H1 (cell line): ENCODE results near the gene CTXN1. TPM values are rescaled to one million over a fixed set of nuclear protein-coding genes. Genes with fewer than 3 reads are reported as not detected.

Source experiments
- CTCF ChIA-PET: fragments of 300-600 bp; sonication (Branson Sonifier 250); formaldehyde crosslinking; loops from one replicate; lab custom pipeline; 2021; ENCODE audit not compliant: partially characterized antibody; lab: Charles Lee
- POLR2A ChIA-PET: fragments of 300-600 bp; sonication (Branson Sonifier 250); formaldehyde crosslinking; loops from one replicate; lab custom pipeline; 2021; ENCODE audit warnings: inconsistent platforms; ENCODE audit not compliant: partially characterized antibody; lab: Charles Lee
- DNase-seq, 2 experiments: peaks; one replicate each; pipeline versions ENCODE4 v3.0.0 to v3.0.0-alpha.2; 2010 to 2022; ENCODE audit warnings: low spot score in 2 of 2, low read depth in 1 of 2, mixed read lengths in 1 of 2
- FAIRE-seq: peaks from 2 replicates; lab custom pipeline; 2011; peaks lifted over from hg19 to GRCh38; lab: Jason Lieb, UNC
- H2AFZ ChIP-seq: 2 replicates; pipeline ENCODE4 v1.8.1; 2012; ENCODE audit warnings: low read length, inconsistent platforms
- H2AK5ac ChIP-seq: 2 replicates; pipeline ENCODE4 v1.6.1; 2013; ENCODE audit warnings: low read depth, low read length
- H2BK120ac ChIP-seq: replicated peaks from 2 replicates; pipeline ENCODE3; 2013; ENCODE audit warnings: low read depth, low read length, inconsistent platforms
- H2BK12ac ChIP-seq: 2 replicates; pipeline ENCODE4 v1.6.1; 2013; ENCODE audit warnings: low read depth, low read length
- H2BK15ac ChIP-seq: 2 replicates; pipeline ENCODE4 v1.6.1; 2013; ENCODE audit warnings: low read length
- H2BK20ac ChIP-seq: 2 replicates; pipeline ENCODE4 v1.6.1; 2013; ENCODE audit warnings: low read length
- H2BK5ac ChIP-seq: 2 replicates; pipeline ENCODE4 v1.6.1; 2013; ENCODE audit warnings: low read depth, low read length
- H3K14ac ChIP-seq: 2 replicates; pipeline ENCODE4 v1.6.1; 2013; ENCODE audit warnings: inconsistent platforms; ENCODE audit not compliant: insufficient read length
- H3K18ac ChIP-seq: 2 replicates; pipeline ENCODE4 v1.6.1; 2013; ENCODE audit warnings: low read length; ENCODE audit errors: extremely low read depth
- H3K23ac ChIP-seq: 2 replicates; pipeline ENCODE4 v1.6.1; 2013; ENCODE audit warnings: inconsistent platforms; ENCODE audit not compliant: insufficient read length
- H3K23me2 ChIP-seq: 2 replicates; pipeline ENCODE4 v1.6.1; 2013; ENCODE audit warnings: low read depth, low read length
- H3K27ac ChIP-seq: 2 replicates; pipeline ENCODE4 v1.6.1; 2011; ENCODE audit warnings: low read depth, low read length, inconsistent platforms
- H3K27me3 ChIP-seq, 4 experiments: replicated peaks in 1 of 4; 1 replicate in 1 of 4; 2 replicates in 3 of 4; pipeline versions ENCODE4 v1.6.1 to v1.8.1; 2011 to 2013; ENCODE audit warnings: low read length in 3 of 4, mild to moderate bottlenecking in 3 of 4, inconsistent platforms in 2 of 4, mixed read lengths in 2 of 4, moderate library complexity in 1 of 4; ENCODE audit not compliant: control insufficient read depth in 3 of 4, insufficient read depth in 3 of 4; ENCODE audit errors: extremely low read depth in 1 of 4
- H3K36me3 ChIP-seq, 4 experiments: 2 replicates each; pipeline versions ENCODE4 v1.6.1 to v1.8.1; 2011 to 2013; ENCODE audit warnings: mild to moderate bottlenecking in 4 of 4, low read length in 3 of 4, moderate library complexity in 2 of 4, control low read depth in 1 of 4, inconsistent platforms in 1 of 4; ENCODE audit not compliant: insufficient read depth in 4 of 4, control insufficient read depth in 2 of 4
- H3K4ac ChIP-seq: replicated peaks from 2 replicates; pipeline ENCODE3; 2013; ENCODE audit warnings: low read length, low read depth, mixed read lengths, inconsistent platforms; ENCODE audit not compliant: insufficient read length
- H3K4me1 ChIP-seq, 4 experiments: replicated peaks in 1 of 4; 1 replicate in 1 of 4; 2 replicates in 3 of 4; pipeline versions ENCODE4 v1.6.1 to v1.8.1; 2011 to 2013; ENCODE audit warnings: low read length in 3 of 4, inconsistent platforms in 2 of 4, mixed read lengths in 1 of 4; ENCODE audit not compliant: insufficient read depth in 4 of 4, control insufficient read depth in 3 of 4
- H3K4me2 ChIP-seq, 2 experiments: 2 replicates each; pipeline versions ENCODE4 v1.6.1 to v1.8.1; 2011 to 2013; ENCODE audit warnings: low read depth in 2 of 2, low read length in 2 of 2, control low read depth in 1 of 2, inconsistent platforms in 1 of 2, mild to moderate bottlenecking in 1 of 2; ENCODE audit not compliant: insufficient read depth in 1 of 2
- H3K4me3 ChIP-seq, 4 experiments: fragments of 200-600, 300-600 bp in 1 of 4; sonication (generic), shearing (Covaris generic), sonication (Bioruptor Twin) in 1 of 4; 2 replicates each; pipeline versions ENCODE4 v1.5.1 to v1.8.1; 2011 to 2016; ENCODE audit warnings: low read length in 4 of 4, low read depth in 3 of 4, control low read depth in 2 of 4, inconsistent platforms in 2 of 4, mild to moderate bottlenecking in 2 of 4, mixed read lengths in 1 of 4, moderate library complexity in 1 of 4; ENCODE audit not compliant: insufficient read depth in 2 of 4; ENCODE audit errors: extremely low read depth in 1 of 4
- H3K56ac ChIP-seq: replicated peaks from 2 replicates; pipeline ENCODE3; 2013; ENCODE audit warnings: low read depth, mild to moderate bottlenecking, mixed read lengths, low read length, inconsistent platforms; ENCODE audit not compliant: insufficient read length
- H3K79me1 ChIP-seq: 2 replicates; pipeline ENCODE4 v1.6.1; 2013; ENCODE audit warnings: low read depth, low read length, control low read depth
- H3K79me2 ChIP-seq, 2 experiments: 2 replicates each; pipeline versions ENCODE4 v1.6.1 to v1.8.1; 2012 to 2013; ENCODE audit warnings: low read length in 2 of 2, mild to moderate bottlenecking in 2 of 2, inconsistent platforms in 1 of 2; ENCODE audit not compliant: insufficient read depth in 2 of 2, control insufficient read depth in 1 of 2
- H3K9ac ChIP-seq, 4 experiments: replicated peaks in 1 of 4; 1 replicate in 1 of 4; 2 replicates in 3 of 4; pipeline versions ENCODE4 v1.6.1 to v1.8.1; 2011 to 2013; ENCODE audit warnings: low read depth in 3 of 4, low read length in 3 of 4, control low read depth in 2 of 4, mild to moderate bottlenecking in 2 of 4, moderate library complexity in 2 of 4, inconsistent platforms in 1 of 4; ENCODE audit errors: extremely low read depth in 1 of 4
- H3K9me3 ChIP-seq, 2 experiments: 2 replicates each; pipeline versions ENCODE4 v1.6.1 to v1.8.1; 2012 to 2013; ENCODE audit warnings: mild to moderate bottlenecking in 2 of 2, moderate library complexity in 2 of 2, control low read depth in 1 of 2, inconsistent platforms in 1 of 2, low read depth in 1 of 2, low read length in 1 of 2, mixed read lengths in 1 of 2; ENCODE audit not compliant: insufficient read depth in 2 of 2
- H4K20me1 ChIP-seq, 2 experiments: replicated peaks in 1 of 2; 2 replicates each; pipeline versions ENCODE3 to v1.8.1; 2011 to 2013; ENCODE audit warnings: inconsistent platforms in 2 of 2, low read length in 2 of 2, mild to moderate bottlenecking in 1 of 2; ENCODE audit not compliant: insufficient read depth in 2 of 2, control insufficient read depth in 1 of 2
- H4K5ac ChIP-seq: 2 replicates; pipeline ENCODE4 v1.6.1; 2013; ENCODE audit warnings: low read length, low read depth, mixed read lengths, inconsistent platforms; ENCODE audit not compliant: insufficient read length
- H4K8ac ChIP-seq: 2 replicates; pipeline ENCODE4 v1.8.0; 2013; ENCODE audit warnings: mild to moderate bottlenecking, moderate library complexity, low read length, inconsistent platforms; ENCODE audit not compliant: insufficient read depth; ENCODE audit errors: extremely low read depth
- H4K91ac ChIP-seq: replicated peaks from 2 replicates; pipeline ENCODE3; 2013; ENCODE audit warnings: low read length, mixed read lengths, inconsistent platforms; ENCODE audit not compliant: insufficient read length
- ASH2L ChIP-seq: fragments of 200-600, 300-600 bp; sonication (generic); IDR thresholded peaks from one replicate; pipeline ENCODE4 v1.7.1; 2017; ENCODE audit warnings: low read length
- CEBPB ChIP-seq: IDR thresholded peaks from 2 replicates; pipeline ENCODE4 v1.6.1; 2012; ENCODE audit warnings: low read depth, low read length
- CHD2 ChIP-seq: IDR thresholded peaks from 2 replicates; pipeline ENCODE4 v1.6.1; 2012; ENCODE audit warnings: low read length, improper control_type of control experiment
- EP300 ChIP-seq, 2 experiments: IDR thresholded peaks; 1 replicate in 1 of 2; 2 replicates in 1 of 2; pipeline ENCODE4 v1.6.1; 2011 to 2012; ENCODE audit warnings: low read depth in 2 of 2, low read length in 2 of 2, mild to moderate bottlenecking in 2 of 2, borderline replicate concordance in 1 of 2, inconsistent platforms in 1 of 2, moderate library complexity in 1 of 2
- KDM5A ChIP-seq: fragments of 200-600 bp; IDR thresholded peaks from 2 replicates; pipeline ENCODE4 v1.7.1; 2012; ENCODE audit warnings: mild to moderate bottlenecking, low read length, inconsistent platforms, mixed read lengths
- MAFK ChIP-seq: IDR thresholded peaks from 2 replicates; pipeline ENCODE4 v1.6.1; 2012; ENCODE audit warnings: low read depth, mild to moderate bottlenecking, improper control_type of control experiment, low read length
- POLR2A ChIP-seq, 2 experiments: IDR thresholded peaks; 1 replicate in 1 of 2; 2 replicates in 1 of 2; pipeline ENCODE4 v1.6.1; 2011; ENCODE audit warnings: low read depth in 2 of 2, low read length in 2 of 2, mild to moderate bottlenecking in 2 of 2; ENCODE audit errors: control extremely low read depth in 1 of 2
- POLR2AphosphoS5 ChIP-seq: IDR thresholded peaks from 2 replicates; pipeline ENCODE4 v1.6.1; 2011; ENCODE audit warnings: low read depth, low read length
- RAD21 ChIP-seq, 2 experiments: IDR thresholded peaks in 1 of 2; conservative IDR thresholded peaks in 1 of 2; 2 replicates each; pipeline ENCODE4 v1.6.1; 2011; ENCODE audit warnings: low read depth in 2 of 2, low read length in 2 of 2, improper control_type of control experiment in 1 of 2, inconsistent platforms in 1 of 2, mild to moderate bottlenecking in 1 of 2, moderate library complexity in 1 of 2
- SIN3A ChIP-seq, 2 experiments: IDR thresholded peaks in 1 of 2; conservative IDR thresholded peaks in 1 of 2; 2 replicates each; pipeline ENCODE4 v1.6.1; 2011 to 2012; ENCODE audit warnings: low read length in 2 of 2, improper control_type of control experiment in 1 of 2, low read depth in 1 of 2, mild to moderate bottlenecking in 1 of 2
- TBP ChIP-seq: IDR thresholded peaks from 2 replicates; pipeline ENCODE4 v1.6.1; 2011; ENCODE audit warnings: low read depth, low read length, improper control_type of control experiment
- TCF12 ChIP-seq: IDR thresholded peaks from 2 replicates; pipeline ENCODE4 v1.6.1; 2011; ENCODE audit warnings: low read depth, mild to moderate bottlenecking, low read length
- WGBS, 2 experiments: shearing (Covaris generic) in 1 of 2; methylation state at CpG; one replicate each; pipeline versions ENCODE4 v1.1.6 to v1.1.7; 2013 to 2015; ENCODE audit warnings: low lambda C conversion rate in 2 of 2, mixed read lengths in 2 of 2, inconsistent platforms in 1 of 2, low coverage in 1 of 2, missing lambda C conversion rate in 1 of 2; ENCODE audit not compliant: insufficient replicate concordance in 2 of 2, insufficient coverage in 1 of 2, insufficient read length in 1 of 2; ENCODE audit errors: extremely low coverage in 1 of 2, missing lambda C conversion rate in 1 of 2; 5-methylcytosine and 5-hydroxymethylcytosine counted together
- polyA plus RNA-seq, 7 experiments: library from polyadenylated mRNA; depleted of rRNA in 3 of 7; stranded (reverse) in 5 of 7; unstranded in 2 of 7; fragments of >200 nt in 5 of 7; fragments of 200-250 nt in 2 of 7; gene quantifications; 1 replicate in 5 of 7; 2 replicates in 1 of 7; 4 replicates in 1 of 7; pipeline versions ENCODE4 v1.2.1 to v1.2.3, GENCODE V29; 2011 to 2013; ENCODE audit warnings: missing spikeins in 2 of 7, mixed read lengths in 2 of 7
- total RNA-seq: library from RNA; stranded (reverse); fragmentation: NEBNext Ultra II Directional; extraction: Animal tissue kit (Norgen Biotek cat#: 25700); gene quantifications from 2 replicates; pipeline ENCODE4 v1.2.1, GENCODE V29; 2021
- TF ChIP-seq, protein P1 (sequence below): IDR thresholded peaks from 2 replicates; pipeline ENCODE4 v1.6.1; 2011; ENCODE audit warnings: low read length, improper control_type of control experiment

The CTXN1 gene
- total and polyA plus RNA-seq, 2 of the 8 experiments (the other 6 are each of a cell fraction or from before 2014, with no cell fraction given): 16.4 to 58.0 TPM

DNA sequence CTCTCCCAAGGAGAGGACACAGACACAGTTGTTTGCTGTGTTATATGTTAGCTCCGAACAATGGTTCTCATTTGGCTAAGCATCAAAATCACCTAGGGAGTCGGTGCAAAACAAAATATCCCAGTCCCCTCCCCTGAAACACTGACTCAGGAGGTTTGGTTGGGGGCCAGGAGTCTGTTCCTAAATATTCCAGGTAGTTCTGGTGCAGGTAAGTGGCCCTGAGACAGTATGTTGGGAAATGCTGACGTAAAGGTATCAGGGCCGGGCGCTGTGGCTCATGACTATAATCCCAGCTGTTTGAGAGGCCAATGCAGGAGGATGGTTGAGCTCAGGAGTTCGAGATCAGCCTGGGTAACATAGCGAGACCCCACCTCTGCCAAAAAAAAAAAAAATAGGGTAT, 24.6 kb downstream of the CTXN1 start:
- H2AK5ac ChIP-seq: no peak overlapping the region
- H2BK12ac ChIP-seq: no peak overlapping the region
- H3K4me3 ChIP-seq: no peak overlapping the region
- no peak overlapping the region for H2BK5ac ChIP-seq
- no peaks in the 10 kb centered on the region for H4K20me1 ChIP-seq
- H3K36me3 ChIP-seq: no peaks in the 10 kb centered on the region; a peak in 2 of 8 replicates
- H4K91ac ChIP-seq: no peak overlapping the region
- no peak overlapping the region for H3K4me2 ChIP-seq
- H3K27ac ChIP-seq: no peak overlapping the region
- POLR2A ChIA-PET: interaction anchor here (0.7 to 5.0 kb wide), 13 partner anchors 7 to 48 kb away, joined by 3 to 22 read pairs (median 7); partner anchors contain the start of genes LRRC8E, SNAPC2, TGFBR3L and TIMM44
- H4K8ac ChIP-seq: no peak overlapping the region
- DNase-seq (no peak), FAIRE-seq (no peak)
- no peaks in the 10 kb centered on the region for H3K27me3 ChIP-seq
- H4K5ac ChIP-seq: no peak overlapping the region
- no peaks in the 10 kb centered on the region for H3K9me3 ChIP-seq
- H3K9ac ChIP-seq: no peak overlapping the region
- H3K23ac ChIP-seq: no peak overlapping the region
- H3K18ac ChIP-seq: no peak overlapping the region
- H2BK15ac ChIP-seq: no peak overlapping the region
- peaks cover 0 to 15% of the 10 kb centered on the region in 2 experiments; a peak in 2 of 4 replicates for H3K79me2 ChIP-seq
- no peak overlapping the region for H2BK120ac ChIP-seq
- H2AFZ ChIP-seq: no peak overlapping the region
- no peak overlapping the region for H3K4ac ChIP-seq
- CTCF ChIA-PET: interaction anchor here (0.6 to 4.9 kb wide), 18 partner anchors 10 to 1393 kb away, joined by 3 to 21 read pairs (median 4); partner anchors contain the start of genes LRRC8E and TGFBR3L
- H3K56ac ChIP-seq: no peak overlapping the region
- no peak overlapping the region for H3K14ac ChIP-seq
- 93% methylated on average over 7 of the region's 7 CpGs; no CpG with 5 or more reads in 1 of the 2 experiments for WGBS, 2 experiments
- H3K23me2 ChIP-seq: peaks cover 13% of the 10 kb centered on the region
- peaks cover 0 to 13% (median 7%) of the 10 kb centered on the region in 4 experiments; a peak in 5 of 7 replicates for H3K4me1 ChIP-seq
- no peak for TF ChIP-seq POLR2AphosphoS5
- TF ChIP-seq KDM5A: no peak
- TF ChIP-seq SIN3A (conservative IDR thresholded peaks at IDR 0.05 in 1 of 2, IDR thresholded peaks at IDR 0.05 in 1 of 2; ENCODE audit: low read depth in 1 of 2, low read length in 2 of 2): no peak
- TF ChIP-seq EP300 (IDR thresholded peaks at IDR 0.05; ENCODE audit: borderline replicate concordance in 1 of 2, low read depth in 2 of 2, low read length in 2 of 2): no peak
- TF ChIP-seq RAD21 (IDR thresholded peaks at IDR 0.05 in 1 of 2, conservative IDR thresholded peaks at IDR 0.05 in 1 of 2; ENCODE audit: low read depth in 2 of 2, low read length in 2 of 2): no peak
- TF ChIP-seq TCF12: no peak
- TF ChIP-seq CHD2: no peak
- TF ChIP-seq TBP: no peak
- TF ChIP-seq, protein P1, sequence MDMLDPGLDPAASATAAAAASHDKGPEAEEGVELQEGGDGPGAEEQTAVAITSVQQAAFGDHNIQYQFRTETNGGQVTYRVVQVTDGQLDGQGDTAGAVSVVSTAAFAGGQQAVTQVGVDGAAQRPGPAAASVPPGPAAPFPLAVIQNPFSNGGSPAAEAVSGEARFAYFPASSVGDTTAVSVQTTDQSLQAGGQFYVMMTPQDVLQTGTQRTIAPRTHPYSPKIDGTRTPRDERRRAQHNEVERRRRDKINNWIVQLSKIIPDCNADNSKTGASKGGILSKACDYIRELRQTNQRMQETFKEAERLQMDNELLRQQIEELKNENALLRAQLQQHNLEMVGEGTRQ: no peak
- no peak for TF ChIP-seq POLR2A (IDR thresholded peaks at IDR 0.05; ENCODE audit: control extremely low read depth in 1 of 2, low read depth in 2 of 2, low read length in 2 of 2)
- TF ChIP-seq MAFK: no peak
- TF ChIP-seq CEBPB: no peak
- TF ChIP-seq ASH2L: no peak
- TF ChIP-seq, all 59 proteins: peak for 0
- Histone ChIP-seq H3K79me1 (peaks cover 9% of the 10 kb centered on the region), H2BK20ac (no peak overlapping the region)
